ENCODE data around the gene C11orf68. TPM values are rescaled to one million over a fixed set of nuclear protein-coding genes. Genes with fewer than 3 reads are reported as not detected.

Gene C11orf68
- total and polyA plus RNA-seq, 9 of the 15 experiments (the other 6 are each of a cell fraction or from before 2014, with no cell fraction given), result 3.6 to 35.9 (median 12.8) TPM

GRCh38 chr11:65883058-65883761 lies 35.7 kb downstream of the C11orf68 start:
- Histone ChIP-seq H3K27me3 (ENCODE audit: control insufficient read depth in 2 of 2, insufficient read depth in 2 of 2, low read length in 2 of 2) (no peaks in the 10 kb centered on the region), H2AFZ (ENCODE audit: low read depth, low read length) (no peak overlapping the region), H3K27ac (ENCODE audit: extremely low read depth, low read depth, low read length) (no peak overlapping the region), H3K4me1 (replicated peaks in 1 of 2; ENCODE audit: control insufficient read depth in 2 of 2, insufficient read depth in 2 of 2, low read length in 2 of 2) (peaks cover 8 to 38% of the 10 kb centered on the region in 2 experiments; a peak in 3 of 5 replicates), H3K9me1 (ENCODE audit: control insufficient read depth, insufficient read depth, low read length) (no peaks in the 10 kb centered on the region), H4K20me1 (replicated peaks; ENCODE audit: control insufficient read depth, insufficient read depth, low read length) (peaks cover 3% of the 10 kb centered on the region; the same call in 1 of the 2 replicates), H3K4me2 (ENCODE audit: insufficient read depth, low read length) (no peak overlapping the region), H3K36me3 (ENCODE audit: control insufficient read depth, insufficient read depth, low read length) (peaks cover 50% of the 10 kb centered on the region), H3K79me2 (ENCODE audit: control insufficient read depth, insufficient read depth, low read length) (peaks cover 12% of the 10 kb centered on the region), H3K4me3 (no peak overlapping the region), H3K9ac (ENCODE audit: insufficient read depth in 1 of 2, low read depth in 2 of 2, low read length in 2 of 2) (no peak overlapping the region), H3K9me3 (replicated peaks; ENCODE audit: control insufficient read depth, insufficient read depth, low read depth, low read length) (no peaks in the 10 kb centered on the region)
- ChIA-PET CTCF (ENCODE audit: low intra/inter-chr PET ratio) (interaction anchor here (1.6 to 2.7 kb wide), 2 partner anchors 105 to 177 kb away, joined by 4 to 24 read pairs; no protein-coding TSS in a partner anchor), POLR2A (interaction anchor here (0.6 to 14.4 kb wide), 5 partner anchors 9 to 65 kb away, joined by 3 to 147 read pairs (median 13); partner anchors contain the start of genes CFL1 and MUS81)
- in situ Hi-C loops (cut with MboI) (loop anchor here (5.0 kb wide), 1 partner anchor 104 kb away; no protein-coding TSS in a partner anchor), intact Hi-C loops (cut with micrococcal nuclease) (no loop called here)
- ATAC-seq (no peak), FAIRE-seq (no peak), DNase-seq (ENCODE audit: extremely low read depth in 1 of 4, low spot score in 3 of 4) (no peak)
- 87% methylated on average over 12 of the region's 13 CpGs for WGBS (ENCODE audit: insufficient coverage, low coverage, missing lambda C conversion rate)
- no TSS peak for BruUV-seq (replicated peaks)
- TF ChIP-seq ETV1 (tag; conservative IDR thresholded peaks at IDR 0.05; ENCODE audit: low read depth) (no peak), ZNF395 (CRISPR knock-in tag; IDR thresholded peaks at IDR 0.05) (no peak), CUX1 (CRISPR knock-in tag; IDR thresholded peaks at IDR 0.05) (no peak), ZNF583 (CRISPR knock-in tag; IDR thresholded peaks at IDR 0.05) (no peak), YBX1 (IDR thresholded peaks at IDR 0.05) (no peak), ZBTB11 (CRISPR knock-in tag; IDR thresholded peaks at IDR 0.05) (no peak), CAMTA2 (CRISPR knock-in tag; conservative IDR thresholded peaks at IDR 0.05) (no peak), ATF2 (CRISPR knock-in tag; IDR thresholded peaks at IDR 0.05) (no peak)
